ENCODE results near the gene ENTPD1.
A peak's percentile ranks its signal among the peaks of the same experiment; 100 is the strongest.
"Not testable (repeated sequence)": the region's sequence is repeated elsewhere in the genome, so short reads cannot be mapped to it uniquely, and the experiment has no call there.

ENTPD1 gene

DNA sequence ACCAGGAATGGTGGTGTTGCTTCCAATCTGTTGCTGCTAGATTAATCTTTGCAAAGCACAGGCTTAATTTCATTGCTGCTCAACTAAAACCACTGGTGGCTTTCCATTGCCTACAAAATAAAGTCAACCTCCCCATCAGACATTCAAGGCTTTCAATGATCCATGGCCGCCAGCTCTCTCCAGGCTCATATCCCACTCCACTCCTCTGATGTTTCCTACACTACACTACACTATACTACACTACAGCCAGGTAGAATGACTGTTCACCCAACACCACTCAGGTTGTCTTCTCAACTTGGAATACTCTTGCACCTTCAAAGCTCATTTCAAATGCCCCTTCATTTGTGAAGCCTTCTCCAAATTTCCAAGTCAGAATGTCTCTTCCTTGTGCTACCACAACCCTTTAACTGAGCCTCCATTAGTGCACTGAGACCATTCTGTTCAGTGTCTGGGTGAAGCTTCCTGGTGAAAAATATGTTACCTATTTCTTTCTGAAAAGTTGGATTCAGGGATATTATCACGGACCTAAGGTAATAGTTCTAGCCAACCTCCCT, 116.3 kb downstream of the ENTPD1 start:
- no peak for DNase-seq

DNA sequence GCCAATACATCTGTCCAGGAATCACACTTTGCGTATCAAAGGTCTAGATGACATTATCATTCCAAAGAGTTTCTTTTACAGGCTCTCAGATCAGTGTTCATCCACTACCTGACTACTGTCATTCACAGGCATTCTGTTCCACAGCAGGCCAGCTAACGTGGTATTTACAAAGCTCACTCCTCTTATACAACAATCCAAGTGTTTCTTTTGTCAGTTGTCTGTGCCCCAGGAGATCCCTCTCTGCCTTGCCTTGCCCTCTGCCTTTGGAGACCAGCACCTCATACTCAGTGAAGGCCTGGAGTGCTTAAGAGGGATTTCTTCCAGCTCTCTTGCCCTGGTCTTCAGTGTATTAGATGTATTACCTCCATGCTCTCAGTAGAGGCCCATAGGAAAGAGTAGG, 117.2 kb downstream of the ENTPD1 start:
- no peak for DNase-seq

DNA sequence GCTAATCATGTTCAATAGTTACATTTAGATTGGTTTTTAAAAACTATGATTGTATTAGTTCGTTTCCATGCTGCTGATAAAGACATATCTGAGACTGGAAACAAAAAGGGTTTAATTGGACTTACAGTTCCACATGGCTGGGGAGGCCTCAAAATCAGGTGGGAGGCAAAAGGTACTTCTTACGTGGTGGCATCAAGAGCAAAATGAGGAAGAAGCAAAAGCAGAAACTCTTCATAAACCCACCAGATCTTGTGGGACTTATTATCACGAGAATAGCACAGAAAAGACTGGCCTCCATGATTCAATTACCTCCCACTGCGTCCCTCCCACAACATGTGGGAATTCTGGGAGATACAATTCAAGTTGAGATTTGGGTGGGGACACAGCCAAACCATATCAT, 117.7 kb downstream of the ENTPD1 start:
- DNase-seq = no peak

DNA sequence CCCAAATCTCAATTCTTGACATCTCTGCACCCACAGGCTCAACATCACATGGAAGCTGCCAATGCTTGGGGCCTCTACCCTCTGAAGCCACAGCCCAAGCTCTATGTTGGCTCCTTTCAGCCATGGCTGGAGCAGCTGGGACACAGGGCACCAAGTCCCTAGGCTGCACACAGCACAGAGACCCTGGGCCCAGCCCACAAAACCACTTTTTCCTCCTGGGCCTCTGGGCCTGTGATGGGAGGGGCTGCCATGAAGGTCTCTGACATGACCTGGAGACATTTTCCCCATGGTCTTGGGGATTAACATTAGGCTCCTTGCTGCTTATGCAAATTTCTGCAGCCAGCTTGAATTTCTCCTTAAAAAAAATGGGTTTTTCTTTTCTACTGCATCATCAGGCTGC, 118.8 kb downstream of the ENTPD1 start:
- DNase-seq = not testable (repeated sequence)

DNA sequence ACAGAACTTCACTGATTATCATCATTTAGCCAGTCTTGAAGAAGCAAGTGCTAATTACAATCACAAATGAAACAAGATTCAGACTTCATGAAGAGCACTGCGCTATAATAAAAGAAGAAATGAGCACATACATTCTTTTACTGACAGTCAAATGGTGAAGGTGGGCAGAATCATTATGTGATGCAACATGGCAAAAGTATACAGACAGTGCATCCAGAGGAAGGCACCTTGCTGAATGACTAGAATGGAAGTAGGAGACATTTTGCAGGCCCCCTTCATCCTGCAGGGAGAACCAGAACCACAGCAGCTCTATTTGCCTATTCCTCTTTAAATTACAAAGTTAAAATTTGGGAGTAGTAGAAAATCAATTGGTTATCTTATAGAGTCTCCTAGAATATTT, 120.8 kb downstream of the ENTPD1 start:
- no peak for DNase-seq

DNA sequence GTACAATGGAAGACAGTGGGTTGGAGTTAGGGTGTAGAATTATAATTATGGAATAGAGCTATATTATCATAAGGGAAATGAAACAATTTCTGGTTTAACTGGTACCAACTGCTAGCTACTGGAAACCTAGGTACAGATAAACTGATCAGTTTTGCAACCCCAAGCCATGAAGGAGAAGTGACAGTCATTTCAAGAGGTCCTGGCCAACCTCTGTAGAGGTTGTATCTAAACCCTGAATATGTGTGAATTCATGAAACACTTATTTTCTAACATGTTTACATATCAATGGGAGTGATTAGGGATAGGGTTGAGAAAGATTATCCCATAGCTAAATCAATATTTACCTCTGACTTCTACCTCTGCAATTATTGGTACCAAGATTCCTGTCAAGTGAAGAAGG, 121.9 kb downstream of the ENTPD1 start:
- DNase-seq = no peak

DNA sequence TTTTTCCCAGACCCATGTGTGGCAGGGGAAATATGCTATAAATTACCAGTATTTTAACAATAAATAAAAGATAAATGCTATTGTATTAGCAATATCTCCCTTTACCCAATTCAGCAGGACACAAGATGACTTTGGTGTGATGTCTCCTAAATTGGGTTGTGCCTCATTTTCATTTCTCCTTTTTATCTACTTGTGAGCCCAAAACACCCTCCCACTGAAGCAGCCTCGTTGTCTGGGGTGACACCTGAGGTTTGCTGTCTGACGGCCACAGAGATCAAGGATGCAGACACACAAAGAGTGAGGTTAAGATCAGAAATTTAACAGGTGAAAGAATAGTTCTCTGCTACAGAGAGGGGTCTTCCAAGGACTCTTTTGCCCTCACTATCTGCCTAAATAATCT, 124.7 kb downstream of the ENTPD1 start:
- no peak for DNase-seq

DNA sequence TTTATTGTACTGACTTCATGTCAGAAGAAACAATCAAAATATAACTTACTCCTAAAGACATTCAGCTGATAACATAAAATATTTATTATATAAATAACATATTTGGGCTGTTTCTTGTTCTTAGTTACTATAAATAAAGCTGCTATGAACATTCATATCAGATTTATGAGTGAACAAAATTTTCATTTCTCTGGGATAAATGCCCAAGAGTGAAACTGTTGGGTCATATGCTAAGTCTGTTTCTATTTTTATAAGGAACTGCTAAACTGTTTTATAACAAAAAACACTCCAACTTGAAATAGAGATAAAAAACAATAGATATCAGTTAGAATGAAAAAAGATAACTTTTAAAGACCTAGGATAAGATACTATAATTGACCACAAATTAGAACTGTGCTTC, 125.4 kb downstream of the ENTPD1 start:
- DNase-seq = no peak

DNA sequence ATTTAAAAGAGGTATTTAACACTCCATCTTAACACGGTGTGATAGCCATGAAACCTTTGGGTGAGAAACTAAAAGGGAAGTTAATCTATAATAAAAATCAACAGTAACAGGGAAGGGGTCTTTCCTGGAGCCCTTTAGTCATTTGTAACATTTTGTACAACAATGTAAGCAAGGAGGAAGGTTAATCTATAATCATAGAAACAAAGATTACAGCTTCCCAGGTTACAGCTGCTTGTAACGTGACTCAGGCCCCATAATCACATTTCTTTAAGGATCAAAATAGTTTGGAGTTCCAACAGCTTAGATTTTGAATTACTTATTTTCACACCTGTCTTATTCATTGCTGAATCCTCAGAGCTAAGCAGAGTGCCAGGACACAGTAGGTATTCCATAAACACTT, 133.9 kb downstream of the ENTPD1 start:
- no peak for DNase-seq

DNA sequence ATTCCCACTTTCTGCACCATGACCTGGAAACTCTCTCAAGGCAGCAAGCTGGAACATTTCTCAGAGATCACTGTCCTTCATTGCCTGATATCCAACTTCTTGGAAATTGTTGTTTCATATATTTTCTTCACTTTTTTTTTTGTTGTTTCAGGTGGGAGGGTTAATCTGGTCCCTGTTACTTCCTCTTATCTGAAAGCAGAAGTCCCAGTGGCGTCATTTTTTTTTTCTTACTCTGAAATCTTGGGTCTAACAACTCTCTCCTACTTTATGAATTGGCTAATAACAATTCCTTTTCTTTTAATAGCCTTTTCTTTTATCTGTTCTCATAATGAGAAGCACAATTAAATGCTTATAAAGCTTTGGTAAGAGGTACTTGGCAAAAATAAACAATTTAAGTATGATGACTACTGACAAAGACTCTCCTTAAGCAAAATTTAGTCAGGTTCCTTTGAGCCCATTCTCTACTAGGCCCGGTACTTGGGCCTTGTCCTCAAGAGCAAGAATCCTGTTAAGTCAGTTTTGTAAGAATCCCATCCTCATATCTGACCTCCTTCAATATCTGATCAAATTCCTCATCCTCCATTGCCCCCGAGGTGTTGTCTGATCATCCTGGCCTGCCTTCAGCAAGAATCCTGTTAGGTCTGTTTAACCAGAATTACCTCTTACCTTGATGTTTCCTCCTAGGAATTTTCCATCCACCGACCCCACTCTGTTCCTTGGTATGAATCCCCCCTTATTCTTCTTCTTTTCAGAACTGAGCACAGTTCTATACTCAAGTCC, 140.3 kb downstream of the ENTPD1 start:
- no peak for DNase-seq

DNA sequence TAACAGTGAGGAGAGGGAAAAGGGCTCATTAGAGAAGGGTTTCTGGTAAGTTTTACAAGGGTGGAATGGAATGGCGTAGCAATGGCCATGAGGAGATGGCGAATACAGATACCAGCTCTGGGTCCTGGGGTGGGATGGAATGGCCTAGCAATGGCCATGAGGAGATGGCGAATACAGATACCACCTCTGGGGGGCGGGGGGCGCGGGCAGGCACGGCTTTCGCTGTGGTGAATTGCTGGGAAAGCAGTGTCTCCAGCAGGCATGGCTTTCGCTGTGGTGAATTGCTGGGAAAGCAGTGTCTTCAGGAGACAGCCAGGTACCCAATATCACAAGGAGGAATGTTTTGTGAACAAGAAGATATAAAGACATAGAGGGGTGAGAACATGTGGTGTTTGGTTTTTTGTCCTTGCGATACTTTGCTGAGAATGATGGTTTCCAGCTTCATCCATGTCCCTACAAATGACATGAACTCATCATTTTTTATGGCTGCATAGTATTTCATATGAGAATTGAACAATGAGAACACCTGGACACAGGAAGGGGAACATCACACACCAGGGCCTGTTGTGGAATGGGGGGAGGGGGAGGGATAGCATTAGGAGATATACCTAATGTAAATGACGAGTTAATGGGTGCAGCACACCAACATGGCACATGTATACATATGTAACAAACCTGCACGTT, 150.1 kb downstream of the ENTPD1 start:
- not testable (repeated sequence) for DNase-seq

DNA sequence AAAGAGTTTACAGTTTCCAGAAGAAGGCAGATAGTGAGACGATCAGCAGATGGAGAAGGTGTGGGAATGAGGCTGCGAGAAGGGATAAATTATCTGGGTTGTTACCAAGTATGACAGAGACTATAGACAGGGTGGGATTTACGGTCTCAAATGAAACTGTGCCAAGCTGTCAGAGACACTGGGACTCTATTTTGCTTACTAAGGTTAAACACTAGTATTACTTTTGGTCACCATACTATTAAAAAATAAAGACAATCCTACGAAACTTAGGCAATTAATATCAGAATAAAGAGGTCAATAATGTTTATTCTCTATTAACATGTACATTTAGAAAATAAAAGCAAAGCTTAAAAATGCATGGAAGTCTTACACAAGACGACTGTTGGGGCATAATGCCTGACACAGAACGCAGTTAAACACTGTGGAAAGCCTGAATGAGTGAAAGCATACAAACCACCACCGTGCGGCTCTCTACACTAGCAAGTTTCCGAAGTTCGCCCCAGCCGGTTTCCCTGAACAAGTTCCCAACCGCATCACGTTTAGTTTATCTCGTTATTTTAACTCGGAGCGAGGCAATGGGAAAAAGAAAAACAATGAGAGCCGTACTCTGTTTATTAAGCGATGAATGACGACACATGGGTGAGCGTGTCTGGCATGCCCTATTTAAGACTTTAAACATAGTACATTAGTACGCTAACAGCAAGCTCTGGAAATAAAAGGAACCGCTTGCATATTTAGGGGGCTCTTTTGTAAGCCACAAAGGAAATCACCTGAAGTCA, 150.9 kb downstream of the ENTPD1 start:
- DNase-seq = peak; percentile 60

DNA sequence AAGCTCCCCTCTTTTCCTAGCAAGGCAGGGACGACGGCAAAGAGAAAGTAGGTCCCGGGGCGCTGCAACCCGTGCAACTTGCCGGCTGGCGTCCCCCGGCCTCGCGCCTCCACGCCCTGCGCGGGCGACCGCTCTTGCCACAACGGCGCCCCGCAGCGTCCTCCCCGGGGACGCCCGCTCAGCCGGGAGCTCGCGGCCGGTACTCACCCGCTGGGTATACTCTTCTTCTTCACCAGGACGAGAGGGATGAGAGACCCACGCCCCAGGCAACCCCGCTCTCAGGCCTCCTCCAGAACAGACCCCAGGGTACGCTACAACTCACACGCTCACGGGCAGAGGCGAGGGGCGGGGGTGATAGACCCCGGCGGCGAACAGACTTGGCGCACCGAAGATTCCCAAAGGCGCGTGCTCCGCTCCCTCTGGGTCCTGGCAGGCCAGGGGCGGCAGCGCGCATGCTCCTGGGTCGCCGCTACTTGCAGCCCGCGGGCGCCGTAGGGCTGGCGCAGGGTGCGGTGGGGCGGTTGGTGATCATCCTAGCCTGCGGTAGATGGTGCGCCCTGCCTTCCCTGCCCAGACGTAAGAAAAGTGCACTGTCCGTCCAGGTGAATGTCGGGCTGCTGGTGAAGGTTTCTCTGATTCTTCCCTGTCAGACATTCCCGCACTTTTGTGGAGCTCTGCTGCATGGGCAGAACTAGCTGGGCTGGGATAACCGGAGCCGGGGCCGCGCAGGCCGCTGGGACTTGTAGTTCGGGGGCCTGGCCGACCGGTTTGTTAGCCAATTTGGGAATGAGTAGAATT, 151.7 kb downstream of the ENTPD1 start, which contains the start of gene CC2D2B:
Gene CC2D2B, plus strand, starts transcription at position 520 of the 798 bp plus-strand sequence. CDS start 3,349 bp downstream, outside the sequence.
- peak; percentile 85 for DNase-seq

DNA sequence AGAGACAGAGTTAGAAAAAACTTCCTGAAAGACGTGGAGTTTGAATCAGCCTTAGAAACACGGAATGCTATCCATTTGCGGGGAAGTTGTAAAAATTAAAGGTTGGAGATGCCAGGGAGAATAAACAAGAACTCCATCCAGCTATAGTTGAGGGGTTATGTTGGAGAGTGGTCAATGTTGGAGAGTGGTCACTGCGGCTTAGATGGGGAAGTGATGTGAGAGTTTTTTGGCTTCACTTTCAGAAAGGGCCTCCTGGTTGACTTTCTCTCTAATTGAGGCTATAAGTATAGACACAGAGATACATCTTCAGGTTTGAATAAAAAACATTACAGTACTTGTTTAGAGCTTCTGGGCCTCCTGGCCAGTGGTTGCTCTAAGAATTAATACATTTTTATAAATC, 152.5 kb downstream of the ENTPD1 start:
- no peak for DNase-seq

DNA sequence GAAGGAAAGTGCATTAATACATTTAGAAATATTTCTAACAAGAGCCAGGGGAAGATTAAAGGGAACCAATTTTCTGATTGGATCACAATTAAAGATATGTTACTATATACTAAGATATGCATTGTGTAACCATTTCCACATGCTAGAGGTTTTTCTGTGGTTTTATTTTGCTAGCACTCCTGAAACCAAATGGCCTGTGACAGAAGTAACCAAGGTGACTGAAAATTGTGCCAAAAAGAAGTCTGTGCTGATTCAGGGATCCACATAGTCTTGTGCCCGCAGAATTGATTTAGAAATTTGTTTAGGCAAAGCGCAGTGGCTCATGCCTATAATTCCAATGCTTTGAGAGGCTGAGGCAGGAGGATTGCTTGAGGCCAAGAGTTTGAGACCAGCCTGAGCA, 153.6 kb downstream of the ENTPD1 start:
- DNase-seq = no peak

DNA sequence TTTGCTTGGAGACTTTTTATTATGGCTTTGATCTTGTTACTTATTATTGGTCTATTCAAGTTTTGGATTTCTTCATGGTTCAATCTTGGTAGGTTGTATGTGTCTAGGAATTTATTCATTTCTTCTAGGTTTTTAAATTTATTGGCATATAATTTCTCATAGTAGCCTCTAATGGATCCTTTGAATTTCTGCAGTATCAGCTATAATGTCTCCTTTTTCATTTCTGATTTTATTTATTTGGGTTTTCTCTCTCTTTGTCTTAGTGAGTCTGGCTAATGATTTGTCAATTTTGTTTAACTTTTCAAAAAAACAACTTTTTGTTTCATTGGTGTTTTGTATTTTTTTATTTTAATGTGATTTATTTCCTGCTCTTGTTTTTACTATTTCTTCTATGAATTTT, 160.1 kb downstream of the ENTPD1 start:
- DNase-seq = not testable (repeated sequence)

Measured in NCI-H69 (cell line).